Activated T-cell treated with anti-CD3 and anti-CD28 coated beads for 48 hours (primary cell): ENCODE measurements around the gene SPATA46.

Experiments used
- DNase-seq: peaks from one replicate; pipeline ENCODE4 v3.0.0-alpha.2; 2020; ENCODE audit warnings: low read depth

Gene SPATA46

GRCh38 chr1:162390396-162391185 lies 13.9 kb upstream of the SPATA46 start:
- DNase-seq: no peak

GRCh38 chr1:162389971-162390370 lies 13.3 kb upstream of the SPATA46 start:
- DNase-seq: no peak

GRCh38 chr1:162389021-162389818 lies 12.6 kb upstream of the SPATA46 start:
- DNase-seq: no peak

GRCh38 chr1:162388615-162389014 lies 12.0 kb upstream of the SPATA46 start:
- DNase-seq: no peak

GRCh38 chr1:162388083-162388594 lies 11.5 kb upstream of the SPATA46 start:
- DNase-seq: no peak

- no peak for DNase-seq
Observed at GRCh38 chr1:162387226-162388082, 10.8 kb upstream of the SPATA46 start.

- no peak for DNase-seq
Observed at GRCh38 chr1:162386292-162387225, 9.9 kb upstream of the SPATA46 start.

GRCh38 chr1:162385702-162386101 lies 9.0 kb upstream of the SPATA46 start:
- DNase-seq: no peak

- DNase-seq: no peak
Observed at GRCh38 chr1:162385280-162385623, 8.6 kb upstream of the SPATA46 start.

- no peak for DNase-seq
Observed at GRCh38 chr1:162384601-162385279, 8.1 kb upstream of the SPATA46 start.

GRCh38 chr1:162384116-162384515 lies 7.5 kb upstream of the SPATA46 start:
- no peak for DNase-seq

- DNase-seq: no peak
Observed at GRCh38 chr1:162383516-162383915, 6.9 kb upstream of the SPATA46 start.

- DNase-seq: no peak
Observed at GRCh38 chr1:162383091-162383490, 6.4 kb upstream of the SPATA46 start.

- no peak for DNase-seq
Observed at GRCh38 chr1:162381941-162382750, 5.5 kb upstream of the SPATA46 start.

- DNase-seq: no peak
Observed at GRCh38 chr1:162381383-162381782, 4.7 kb upstream of the SPATA46 start, which contains the start of gene C1orf226. Gene C1orf226 (plus strand): TSS chr1:162381728. CDS start chr1:162381902, 174 bp downstream.

- DNase-seq: no peak
Observed at GRCh38 chr1:162380061-162380846, 3.6 kb upstream of the SPATA46 start.

- DNase-seq: no peak
Observed at GRCh38 chr1:162375463-162375862, 1.2 kb downstream of the SPATA46 start.

- no peak for DNase-seq
Observed at GRCh38 chr1:162374406-162374805, 2.2 kb downstream of the SPATA46 start.
